Activated naive CD8-positive, alpha-beta T cell treated with anti-CD3 and anti-CD28 coated beads, Interleukin-2, amount 50 U/mL, for 16 hours (primary cell): ENCODE results near the gene ASS1.
"Not testable (repeated sequence)": the region's sequence is repeated elsewhere in the genome, so short reads cannot be mapped to it uniquely, and the experiment has no call there.

Source experiments
- DNase-seq: peaks from one replicate; pipeline ENCODE4 v3.0.0-alpha.2; 2020; ENCODE audit warnings: low read depth, low spot score

Gene ASS1

DNA sequence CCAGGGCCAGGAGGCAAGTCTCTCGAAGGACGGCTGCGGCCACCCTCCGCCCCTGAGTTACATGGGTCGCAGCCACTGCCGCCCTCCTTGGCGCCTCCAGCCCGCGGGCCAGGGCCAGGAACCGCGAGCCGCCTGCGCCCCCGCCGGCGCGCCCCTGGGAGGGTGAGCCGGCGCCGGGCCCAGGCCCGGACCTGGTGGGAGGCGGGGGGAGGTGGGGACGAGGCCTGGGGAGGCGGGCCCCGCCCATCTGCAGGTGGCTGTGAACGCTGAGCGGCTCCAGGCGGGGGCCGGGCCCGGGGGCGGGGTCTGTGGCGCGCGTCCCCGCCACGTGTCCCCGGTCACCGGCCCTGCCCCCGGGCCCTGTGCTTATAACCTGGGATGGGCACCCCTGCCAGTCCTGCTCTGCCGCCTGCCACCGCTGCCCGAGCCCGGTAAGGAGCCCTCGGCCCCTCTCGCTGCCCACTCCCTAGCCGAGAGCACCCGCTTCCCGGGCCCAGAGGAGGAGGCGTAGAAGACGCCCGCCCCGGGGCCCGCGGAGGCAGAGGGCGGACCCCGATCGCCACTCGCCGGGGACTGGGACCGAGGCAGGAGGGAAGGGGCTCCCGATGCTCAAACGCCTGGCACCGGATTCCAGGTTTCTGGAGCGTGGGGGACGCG lies at the start of gene ASS1:
ASS1 (plus strand) TSS at position 397 of the 657 bp plus-strand sequence. CDS start 7,268 bp downstream, outside the sequence.
- DNase-seq, result peak; percentile 14

GRCh38 chr9:130395810-130396435 lies 48.8 kb upstream of the ASS1 start:
- DNase-seq, result no peak

- no peak for DNase-seq
These were observed 48.2 kb upstream of the ASS1 start for GRCh38 chr9:130396581-130396980.

GRCh38 chr9:130398487-130399240 lies 46.1 kb upstream of the ASS1 start:
- DNase-seq, result no peak

GRCh38 chr9:130399768-130400167 lies 45.0 kb upstream of the ASS1 start:
- no peak for DNase-seq

- DNase-seq, result no peak
These were observed 43.9 kb upstream of the ASS1 start for GRCh38 chr9:130400870-130401269.

GRCh38 chr9:130401742-130402141 lies 43.0 kb upstream of the ASS1 start:
- DNase-seq, result not testable (repeated sequence)

DNA sequence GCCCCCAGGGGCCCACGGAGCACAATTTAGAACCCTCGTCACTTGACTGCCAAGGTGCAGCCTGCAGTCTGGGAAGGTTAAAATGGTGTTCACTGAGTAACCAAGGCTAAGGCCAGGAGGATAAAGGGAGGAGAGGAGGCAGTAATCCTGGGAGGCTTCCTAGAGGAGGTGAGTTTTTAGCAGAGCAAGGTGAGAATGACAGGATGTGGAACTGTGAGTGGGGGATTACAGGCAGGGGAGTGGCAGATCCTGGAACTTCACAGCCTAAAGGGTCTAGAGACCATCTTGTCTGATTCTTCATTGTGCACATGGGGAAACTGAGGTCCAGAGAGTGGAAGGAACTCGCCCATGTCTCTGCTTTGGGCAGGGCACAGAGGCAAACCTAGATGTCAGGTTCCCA lies 42.5 kb upstream of the ASS1 start:
- DNase-seq, result no peak

- DNase-seq, result no peak
These were observed 41.9 kb upstream of the ASS1 start for GRCh38 chr9:130402645-130403440.

DNA sequence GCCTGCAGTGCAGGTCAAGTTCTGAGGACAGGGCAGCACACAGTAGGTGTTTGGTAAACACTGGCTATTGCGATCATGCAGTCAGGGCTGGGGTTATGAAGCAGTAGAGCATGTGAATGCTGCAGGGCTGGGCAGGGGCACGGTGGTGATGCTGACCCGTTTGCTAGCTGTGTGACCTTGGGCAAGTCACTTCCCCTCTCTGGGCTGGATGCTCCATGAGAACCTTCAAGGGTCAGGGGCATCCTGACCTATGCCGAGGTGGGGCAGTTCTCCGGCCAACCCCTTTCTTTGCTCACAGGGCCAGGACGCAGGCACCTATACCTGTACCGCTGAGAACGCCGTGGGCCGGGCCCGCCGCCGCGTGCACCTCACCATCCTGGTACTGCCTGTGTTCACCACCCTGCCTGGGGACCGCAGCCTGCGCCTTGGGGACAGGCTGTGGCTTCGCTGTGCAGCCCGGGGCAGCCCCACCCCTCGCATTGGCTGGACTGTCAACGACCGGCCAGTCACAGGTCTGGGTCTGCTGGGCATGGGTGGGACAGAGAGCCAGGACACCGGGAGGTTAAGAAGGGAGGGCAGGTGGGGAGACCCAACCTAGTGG lies 39.0 kb upstream of the ASS1 start:
- no peak for DNase-seq

DNA sequence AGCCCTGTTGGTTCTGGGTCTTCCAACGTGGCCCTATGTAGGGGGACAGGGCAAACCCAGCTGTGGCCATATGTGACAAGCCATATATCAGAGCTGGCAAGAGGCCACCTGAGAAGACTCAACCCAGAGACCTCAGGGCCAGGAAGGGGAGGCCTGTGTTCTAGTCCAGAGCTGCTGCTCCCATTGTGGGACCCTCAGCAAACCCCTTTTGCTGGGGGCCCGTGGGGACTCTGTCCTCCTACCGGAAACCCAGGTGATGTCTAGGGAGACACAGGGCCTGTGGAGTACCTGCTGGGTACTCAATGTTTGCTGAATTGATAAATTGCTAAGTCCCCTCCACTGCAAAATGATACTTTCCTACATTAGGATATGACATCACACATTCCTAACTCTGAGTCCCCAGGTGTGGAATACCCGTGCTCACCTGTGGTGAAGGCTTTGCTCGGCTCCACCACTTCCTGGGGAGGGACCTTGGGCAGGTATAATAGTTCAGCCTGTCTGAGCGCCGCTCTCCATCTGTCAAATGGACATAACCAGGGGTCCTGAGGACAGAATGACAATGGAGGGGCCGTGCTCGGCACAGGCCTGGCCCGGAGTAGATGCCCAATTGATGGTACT lies 38.4 kb upstream of the ASS1 start:
- DNase-seq, result no peak

GRCh38 chr9:130407916-130408663 lies 36.7 kb upstream of the ASS1 start:
- DNase-seq, result no peak

GRCh38 chr9:130408669-130409068 lies 36.1 kb upstream of the ASS1 start:
- DNase-seq, result no peak

- DNase-seq, result no peak
These were observed 35.5 kb upstream of the ASS1 start for GRCh38 chr9:130409246-130409645.

GRCh38 chr9:130410443-130410842 lies 34.3 kb upstream of the ASS1 start:
- no peak for DNase-seq

DNA sequence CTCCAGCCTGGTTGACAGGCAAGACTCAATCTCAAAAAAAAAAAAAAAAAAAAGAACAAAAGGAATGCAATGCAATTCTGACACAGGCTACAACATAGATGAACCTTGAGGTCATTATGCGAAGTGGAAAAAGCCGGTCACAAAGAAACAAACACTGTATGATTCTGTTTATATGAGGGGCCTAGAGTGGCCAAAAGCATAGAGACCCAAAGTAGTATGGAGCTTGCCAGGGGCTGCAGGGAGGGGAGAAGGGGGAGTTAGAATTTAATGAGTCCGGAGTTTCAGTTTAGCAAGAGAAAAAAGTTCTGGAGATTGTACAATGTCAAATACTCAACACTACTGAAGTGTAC lies 33.2 kb upstream of the ASS1 start:
- no peak for DNase-seq

GRCh38 chr9:130414081-130414731 lies 30.6 kb upstream of the ASS1 start:
- DNase-seq, result no peak

GRCh38 chr9:130414910-130415746 lies 29.6 kb upstream of the ASS1 start:
- DNase-seq, result no peak

- no peak for DNase-seq
These were observed 27.2 kb upstream of the ASS1 start for GRCh38 chr9:130417602-130418001.
